GM12892 (cell line): Measurements from ENCODE around the gene TPPP2.

Source experiments
- POLR2A ChIP-seq: IDR thresholded peaks from 2 replicates; pipeline ENCODE4 v1.6.1; 2011; ENCODE audit warnings: low read depth, low read length, control low read depth
- POLR2AphosphoS5 ChIP-seq: IDR thresholded peaks from 2 replicates; pipeline ENCODE4 v1.6.1; 2011; ENCODE audit warnings: low read depth, low read length, control low read depth

GRCh38 chr14:21054768-21055145 lies 24.7 kb downstream of the TPPP2 start:
- TF ChIP-seq POLR2AphosphoS5 (no peak), POLR2A (no peak)
